Measurements from ENCODE around the gene RPS27.

GRCh38 chr1:153978274-153978909 is 12.2 kb upstream of the RPS27 start:
- TF ChIP-seq CTCF (IDR thresholded peaks at IDR 0.05) (no peak), POLR2A (IDR thresholded peaks at IDR 0.05) (no peak)

Measured in thyroid gland (tissue), 4 donors.